Tibial nerve (tissue), 4 donors: ENCODE results near the gene SIRT7.
"Not testable (repeated sequence)": the region's sequence is repeated elsewhere in the genome, so short reads cannot be mapped to it uniquely, and the experiment has no call there.

ENCODE experiments used
- CTCF ChIP-seq, 5 experiments: fragments of 200-600 bp in 3 of 5; fragments of 450-650 bp in 2 of 5; sonication (generic) in 3 of 5; IDR thresholded peaks; one replicate each; pipeline ENCODE4 v1.5.1; 2016 to 2019; ENCODE audit warnings: antibody characterized with exemption in 5 of 5, mild to moderate bottlenecking in 3 of 5, moderate library complexity in 2 of 5
- EP300 ChIP-seq, 2 donors: sonication (generic); formaldehyde crosslinking; IDR thresholded peaks; one replicate each; pipeline ENCODE4 v1.6.1; 2017; ENCODE audit warnings: antibody characterized with exemption in 2 of 2, mild to moderate bottlenecking in 1 of 2
- POLR2A ChIP-seq, 2 donors: fragments of 450-650 bp; IDR thresholded peaks; one replicate each; pipeline ENCODE4 v1.6.1; 2017; ENCODE audit warnings: antibody characterized with exemption in 2 of 2, mild to moderate bottlenecking in 2 of 2, moderate library complexity in 2 of 2

- TF ChIP-seq CTCF, POLR2A, EP300 (IDR thresholded peaks at IDR 0.05): not testable (repeated sequence)
These were observed 35.5 kb upstream of the SIRT7 start for GRCh38 chr17:81953443-81953842.
